Ovary (tissue), 3 donors: ENCODE data around the gene GAS2L1.

Experiments
- EP300 ChIP-seq: sonication (generic); formaldehyde crosslinking; IDR thresholded peaks from one replicate; pipeline ENCODE4 v1.6.1; 2017; ENCODE audit warnings: antibody characterized with exemption
- POLR2A ChIP-seq: fragments of 450-650 bp; IDR thresholded peaks from one replicate; pipeline ENCODE4 v1.6.1; 2017; ENCODE audit warnings: antibody characterized with exemption, mild to moderate bottlenecking, moderate library complexity
- TF ChIP-seq, protein P1 (sequence below), 3 donors: fragments of 450-650 bp in 2 of 3; fragments of 200-600 bp in 1 of 3; IDR thresholded peaks; one replicate each; pipeline versions ENCODE4 v1.5.1 to v1.8.0; 2016 to 2022; ENCODE audit warnings: antibody characterized with exemption in 3 of 3, mild to moderate bottlenecking in 1 of 3
- donor health status: DM: no; HTN: no; CAD: no.

DNA sequence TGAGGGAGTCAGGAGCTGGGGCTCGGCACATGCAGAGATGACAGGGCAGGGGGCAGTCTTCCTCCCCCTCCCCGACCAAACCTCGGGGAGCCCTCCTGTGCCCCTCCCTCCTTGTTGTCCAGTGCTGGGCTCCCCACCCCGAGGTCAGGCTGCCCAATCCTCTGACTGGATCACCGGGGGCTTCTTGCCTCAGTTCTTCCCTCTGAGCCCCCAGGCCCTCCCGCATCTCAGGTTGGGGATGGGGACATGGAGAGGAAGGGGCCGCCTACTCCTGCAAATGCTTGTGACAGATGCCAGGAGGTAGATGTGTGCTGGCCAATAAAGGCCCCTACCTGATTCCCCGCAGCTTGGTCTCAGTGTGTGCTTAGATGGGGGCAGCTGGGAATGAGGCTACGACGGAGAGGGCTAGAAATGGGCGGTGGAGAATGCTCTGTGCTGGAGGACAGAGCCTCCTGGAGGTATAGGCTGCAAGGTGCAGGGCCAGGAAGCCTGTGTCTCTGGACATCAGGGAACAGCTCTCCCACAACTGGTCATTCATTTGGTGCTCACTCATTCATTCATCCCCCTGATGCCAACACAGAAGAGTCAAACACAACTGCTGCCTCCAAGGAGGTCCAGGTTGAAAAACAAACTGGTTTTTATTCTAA lies 47.1 kb upstream of the GAS2L1 start:
- TF ChIP-seq, protein P1, sequence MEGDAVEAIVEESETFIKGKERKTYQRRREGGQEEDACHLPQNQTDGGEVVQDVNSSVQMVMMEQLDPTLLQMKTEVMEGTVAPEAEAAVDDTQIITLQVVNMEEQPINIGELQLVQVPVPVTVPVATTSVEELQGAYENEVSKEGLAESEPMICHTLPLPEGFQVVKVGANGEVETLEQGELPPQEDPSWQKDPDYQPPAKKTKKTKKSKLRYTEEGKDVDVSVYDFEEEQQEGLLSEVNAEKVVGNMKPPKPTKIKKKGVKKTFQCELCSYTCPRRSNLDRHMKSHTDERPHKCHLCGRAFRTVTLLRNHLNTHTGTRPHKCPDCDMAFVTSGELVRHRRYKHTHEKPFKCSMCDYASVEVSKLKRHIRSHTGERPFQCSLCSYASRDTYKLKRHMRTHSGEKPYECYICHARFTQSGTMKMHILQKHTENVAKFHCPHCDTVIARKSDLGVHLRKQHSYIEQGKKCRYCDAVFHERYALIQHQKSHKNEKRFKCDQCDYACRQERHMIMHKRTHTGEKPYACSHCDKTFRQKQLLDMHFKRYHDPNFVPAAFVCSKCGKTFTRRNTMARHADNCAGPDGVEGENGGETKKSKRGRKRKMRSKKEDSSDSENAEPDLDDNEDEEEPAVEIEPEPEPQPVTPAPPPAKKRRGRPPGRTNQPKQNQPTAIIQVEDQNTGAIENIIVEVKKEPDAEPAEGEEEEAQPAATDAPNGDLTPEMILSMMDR (IDR thresholded peaks at IDR 0.05): no peak
- TF ChIP-seq POLR2A: no peak
- no peak for TF ChIP-seq EP300
